NB4 (cell line): Measurements from ENCODE around the gene PIK3CA.

Experiments
- DNase-seq: peaks from one replicate; pipeline ENCODE4 v3.0.0; 2010; ENCODE audit warnings: low read depth
- H3K4me3 ChIP-seq: one replicate; pipeline ENCODE4 v1.5.1; 2011; ENCODE audit warnings: mild to moderate bottlenecking, low read depth, low read length, moderate library complexity
- CTCF ChIP-seq: IDR thresholded peaks from one replicate; pipeline ENCODE4 v1.5.1; 2012; ENCODE audit warnings: low read depth, low read length
- MAX ChIP-seq: IDR thresholded peaks from 2 replicates; pipeline ENCODE4 v1.6.1; 2011; ENCODE audit warnings: low read depth, low read length
- MYC ChIP-seq: IDR thresholded peaks from 2 replicates; pipeline ENCODE4 v1.6.1; 2011; ENCODE audit warnings: low read depth, low read length
- POLR2A ChIP-seq: IDR thresholded peaks from 2 replicates; pipeline ENCODE4 v1.6.1; 2011; ENCODE audit warnings: mild to moderate bottlenecking; ENCODE audit not compliant: insufficient read length; ENCODE audit errors: extremely low read depth

PIK3CA gene

GRCh38 chr3:179281825-179282224, 133.7 kb downstream of the PIK3CA start:
- no peak for DNase-seq
- TF ChIP-seq CTCF (no peak), POLR2A (no peak), MAX (no peak), MYC (no peak)
- no peak overlapping the region for H3K4me3 ChIP-seq

GRCh38 chr3:179286331-179286730, 138.2 kb downstream of the PIK3CA start:
- DNase-seq: no peak
- no peak for TF ChIP-seq MYC
- TF ChIP-seq CTCF: no peak
- no peak for TF ChIP-seq POLR2A
- no peak for TF ChIP-seq MAX
- H3K4me3 ChIP-seq: no peak overlapping the region

- H3K4me3 ChIP-seq: no peak overlapping the region
- no peak for TF ChIP-seq CTCF
- no peak for TF ChIP-seq POLR2A
- TF ChIP-seq MAX: no peak
- no peak for TF ChIP-seq MYC
- DNase-seq: no peak
These were observed 140.7 kb downstream of the PIK3CA start for GRCh38 chr3:179288845-179289244.

- no peak overlapping the region for H3K4me3 ChIP-seq
- TF ChIP-seq MAX: no peak
- no peak for TF ChIP-seq CTCF
- TF ChIP-seq POLR2A: no peak
- TF ChIP-seq MYC: no peak
- DNase-seq: no peak
These were observed 141.1 kb downstream of the PIK3CA start for GRCh38 chr3:179289295-179289694.
